SIG-M5 treated with dmso at 0.1 percent for 504 hours (cell line): ENCODE measurements around the gene CDC14A.

Source experiments
- DNase-seq: peaks from one replicate; lab custom pipeline; 2025; ENCODE audit not compliant: unreplicated experiment; lab: John Stamatoyannopoulos, UW

Gene CDC14A

DNA sequence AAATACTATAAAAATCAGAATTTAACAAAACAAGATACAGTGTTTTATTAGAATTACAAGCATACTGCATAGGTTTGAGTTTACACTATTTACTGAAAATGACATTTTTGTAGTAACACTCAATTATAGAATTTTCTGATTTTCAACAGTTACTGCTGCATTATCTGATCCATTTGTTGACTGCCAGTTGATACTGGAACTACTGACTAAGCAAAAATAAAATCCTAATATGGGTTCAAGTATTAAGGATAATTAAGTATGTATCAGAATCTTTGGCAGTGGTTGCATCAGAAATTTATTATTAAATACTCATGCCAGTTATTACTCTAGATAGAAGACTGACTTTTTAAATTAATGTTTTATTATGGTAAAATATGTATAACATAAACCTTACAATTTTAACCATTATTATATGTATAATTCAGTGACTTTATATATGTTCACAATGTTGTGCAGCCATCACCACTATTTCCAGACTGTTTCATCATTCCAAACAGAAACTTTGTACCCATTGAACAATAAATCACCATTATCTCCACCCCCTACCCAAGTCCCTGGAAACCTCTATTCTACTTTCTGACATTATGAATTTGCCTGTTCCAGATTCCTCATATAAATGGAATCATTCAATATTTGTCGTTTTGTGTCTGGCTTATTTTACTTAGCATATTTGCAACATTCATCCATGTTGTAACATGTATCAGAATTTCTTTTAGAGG is 127.5 kb downstream of the CDC14A start:
- no peak for DNase-seq

DNA sequence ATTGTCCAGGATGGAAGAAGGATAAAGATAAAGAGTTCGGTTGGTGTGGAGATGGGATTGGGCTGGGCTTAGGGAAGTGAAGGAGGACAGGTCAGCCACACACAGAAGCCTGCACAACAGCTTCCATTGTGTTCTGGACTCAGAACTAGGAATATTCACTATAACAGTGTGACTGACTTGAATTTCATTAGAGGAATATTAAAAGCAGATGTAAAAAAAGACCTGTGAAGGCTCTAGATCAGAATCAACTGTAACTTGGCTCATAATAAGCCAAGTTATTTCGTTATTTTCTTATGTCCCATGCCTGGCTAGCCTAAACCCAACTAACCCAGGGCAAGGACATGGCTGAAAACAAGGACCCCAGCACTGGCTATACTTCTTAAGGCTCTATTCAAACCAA is 129.0 kb downstream of the CDC14A start:
- DNase-seq = no peak

DNA sequence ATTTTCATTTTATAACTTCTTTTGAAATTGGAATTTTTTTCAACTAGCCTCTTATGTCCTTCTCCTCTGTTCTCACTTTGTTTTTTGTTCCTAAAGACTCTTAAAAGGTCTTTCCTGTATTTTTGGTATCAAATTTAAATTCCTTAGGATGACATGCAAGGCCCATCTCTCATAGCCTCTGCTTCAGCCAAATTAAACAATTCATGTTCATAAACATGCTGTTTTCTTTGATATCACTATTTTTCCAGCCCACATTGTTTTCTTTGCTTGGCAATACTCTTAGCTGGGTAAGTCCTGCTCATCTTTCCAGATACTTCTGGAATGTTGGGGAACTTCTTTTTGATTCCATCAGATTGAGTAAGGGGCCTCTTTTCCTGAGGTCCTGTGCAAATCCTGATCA is 129.9 kb downstream of the CDC14A start:
- DNase-seq = no peak

DNA sequence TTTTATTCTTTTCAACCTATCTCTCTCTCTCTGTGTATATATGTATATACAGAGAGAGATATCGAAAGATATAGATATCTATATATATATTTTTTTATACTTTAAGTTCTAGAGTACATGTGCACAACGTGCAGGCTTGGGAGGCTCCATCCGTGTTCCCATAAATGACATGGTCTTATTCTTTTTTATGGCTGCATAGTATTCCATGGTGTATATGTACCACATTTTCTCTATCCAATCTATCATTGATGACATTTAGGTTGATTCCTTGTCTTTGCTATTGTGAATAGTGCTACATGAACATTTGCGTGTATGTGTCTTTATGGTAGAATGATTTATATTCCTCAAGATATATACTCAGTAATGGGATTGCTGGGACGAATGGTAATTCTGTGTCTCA is 130.4 kb downstream of the CDC14A start:
- DNase-seq = no peak

DNA sequence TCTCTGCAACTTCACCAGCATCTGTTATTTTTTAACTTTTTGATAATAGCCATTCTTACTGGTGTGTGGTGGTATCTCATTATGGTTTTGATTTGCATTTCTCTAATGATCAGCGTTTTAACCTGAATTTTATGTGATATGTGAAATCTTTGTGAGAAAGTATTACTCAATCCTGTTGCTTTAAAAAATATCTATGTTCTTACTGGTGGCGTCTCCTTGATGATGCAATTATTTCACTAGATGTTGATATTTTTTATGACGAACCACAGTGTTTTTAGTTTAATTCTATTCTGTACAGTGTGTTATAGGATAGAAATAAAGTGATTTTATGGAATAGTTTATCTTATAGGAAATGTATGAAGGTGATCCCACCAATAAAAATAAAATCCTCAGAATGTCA is 130.9 kb downstream of the CDC14A start:
- DNase-seq = no peak

DNA sequence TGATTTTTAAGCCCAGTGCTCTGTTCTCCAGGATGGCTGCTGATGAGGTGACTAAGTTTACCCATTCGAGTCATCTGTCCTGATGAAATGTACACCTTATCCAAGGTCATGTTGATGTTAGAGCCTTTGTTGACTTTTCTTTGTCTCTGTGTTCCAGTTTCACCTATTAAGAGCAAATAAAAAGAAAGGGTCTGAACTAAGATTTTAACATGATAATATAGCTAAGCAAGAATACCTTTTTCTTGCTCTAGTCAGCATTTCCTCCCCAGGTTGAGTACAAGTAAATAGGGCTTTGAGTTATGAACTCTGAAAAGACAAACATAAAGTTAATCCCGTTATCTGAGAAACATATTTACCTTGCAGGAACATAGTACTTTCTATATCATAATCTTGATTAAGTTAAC is 133.6 kb downstream of the CDC14A start:
- no peak for DNase-seq

DNA sequence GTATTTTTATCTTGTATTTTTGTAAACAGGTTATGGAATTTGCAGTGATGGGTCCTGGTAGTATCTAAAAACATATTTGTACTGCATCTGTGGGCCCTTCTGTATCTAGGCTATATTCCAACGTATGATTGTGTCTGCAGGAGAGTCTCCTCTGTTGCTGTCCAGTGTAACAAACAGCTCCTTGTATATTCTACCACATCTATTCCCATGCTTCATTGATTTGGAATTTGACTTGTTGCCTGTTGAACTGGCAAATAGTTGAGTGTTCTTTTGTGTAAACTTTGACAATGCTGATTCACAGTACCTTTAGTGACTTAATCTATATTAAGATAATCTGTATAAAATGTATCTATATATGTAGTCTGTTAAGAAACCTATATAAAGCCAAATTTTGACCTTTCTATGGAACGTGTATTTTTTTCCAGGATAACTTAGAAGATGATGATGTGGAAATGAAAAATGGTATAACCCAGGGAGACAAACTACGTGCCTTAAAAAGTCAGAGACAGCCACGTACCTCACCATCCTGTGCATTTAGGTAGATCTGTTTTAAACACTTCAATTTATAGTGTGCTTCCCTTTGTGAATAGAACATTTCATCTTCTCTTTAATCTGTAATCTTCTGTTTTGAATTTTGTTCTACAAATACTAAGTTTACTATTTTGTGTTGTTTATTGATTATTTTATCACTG is 142.2 kb downstream of the CDC14A start:
- no peak for DNase-seq

DNA sequence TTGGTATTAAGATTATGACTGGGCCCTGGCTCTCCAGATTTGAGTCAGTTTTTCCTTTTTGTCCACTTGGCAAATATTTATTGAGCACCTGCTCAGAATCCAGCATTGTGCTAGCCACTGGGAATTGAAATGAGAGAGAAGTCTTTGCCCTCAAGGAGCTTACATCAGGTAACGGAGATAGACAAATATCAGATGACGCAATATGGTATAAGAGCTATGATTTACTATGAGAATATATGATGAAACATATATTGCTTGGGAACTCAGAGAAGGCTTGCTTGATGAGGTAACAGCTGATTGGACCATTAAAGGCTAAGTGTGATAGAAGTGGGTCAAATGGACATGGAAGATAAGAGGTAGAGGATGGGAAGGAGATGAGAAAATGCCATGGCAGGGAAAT is 144.6 kb downstream of the CDC14A start:
- DNase-seq = no peak

DNA sequence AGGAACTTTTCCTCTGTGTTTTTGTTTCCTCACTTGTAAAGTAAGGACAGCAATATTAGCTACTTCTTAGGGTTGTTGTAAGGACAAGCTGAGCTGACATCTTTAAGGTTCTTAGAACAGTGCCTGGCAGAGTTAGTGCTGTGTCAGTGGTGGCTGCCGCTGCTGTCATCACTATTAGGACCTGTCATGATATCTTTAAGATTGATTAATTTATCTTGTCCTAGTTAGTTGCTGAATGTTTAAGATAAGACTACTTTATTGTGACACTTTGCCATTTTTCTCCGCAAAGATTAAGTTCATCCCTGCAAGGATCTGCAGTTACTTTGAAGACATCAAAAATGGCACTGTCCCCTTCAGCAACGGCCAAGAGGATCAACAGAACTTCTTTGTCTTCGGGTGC is 145.5 kb downstream of the CDC14A start:
- DNase-seq = no peak

DNA sequence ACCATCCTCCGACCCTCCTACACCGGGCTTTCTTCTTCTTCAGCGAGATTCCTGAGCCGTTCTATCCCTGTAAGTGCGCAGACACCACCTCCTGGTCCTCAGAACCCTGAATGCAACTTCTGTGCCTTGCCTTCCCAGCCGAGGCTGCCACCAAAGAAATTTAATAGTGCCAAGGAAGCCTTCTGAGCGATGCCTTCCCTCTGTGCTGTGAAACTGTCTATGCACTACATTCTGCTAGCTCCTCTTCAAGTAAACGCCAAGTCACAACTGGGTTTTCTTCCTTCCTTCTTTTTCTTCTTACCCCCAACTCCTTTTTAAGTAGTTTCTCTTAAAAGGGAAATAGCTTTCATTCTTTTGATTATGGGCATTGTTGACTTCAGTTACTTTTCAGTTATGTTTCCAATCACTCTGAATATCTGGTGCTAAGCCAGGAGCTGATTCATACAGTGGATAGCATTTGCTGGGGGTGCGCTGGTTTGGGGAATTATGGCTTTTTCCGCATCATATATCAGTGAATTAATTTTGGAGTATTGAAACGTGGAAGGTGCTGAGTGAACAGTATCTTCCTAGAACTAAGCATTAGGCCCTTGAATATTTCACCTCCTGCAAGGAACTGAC is 147.0 kb downstream of the CDC14A start:
- no peak for DNase-seq

DNA sequence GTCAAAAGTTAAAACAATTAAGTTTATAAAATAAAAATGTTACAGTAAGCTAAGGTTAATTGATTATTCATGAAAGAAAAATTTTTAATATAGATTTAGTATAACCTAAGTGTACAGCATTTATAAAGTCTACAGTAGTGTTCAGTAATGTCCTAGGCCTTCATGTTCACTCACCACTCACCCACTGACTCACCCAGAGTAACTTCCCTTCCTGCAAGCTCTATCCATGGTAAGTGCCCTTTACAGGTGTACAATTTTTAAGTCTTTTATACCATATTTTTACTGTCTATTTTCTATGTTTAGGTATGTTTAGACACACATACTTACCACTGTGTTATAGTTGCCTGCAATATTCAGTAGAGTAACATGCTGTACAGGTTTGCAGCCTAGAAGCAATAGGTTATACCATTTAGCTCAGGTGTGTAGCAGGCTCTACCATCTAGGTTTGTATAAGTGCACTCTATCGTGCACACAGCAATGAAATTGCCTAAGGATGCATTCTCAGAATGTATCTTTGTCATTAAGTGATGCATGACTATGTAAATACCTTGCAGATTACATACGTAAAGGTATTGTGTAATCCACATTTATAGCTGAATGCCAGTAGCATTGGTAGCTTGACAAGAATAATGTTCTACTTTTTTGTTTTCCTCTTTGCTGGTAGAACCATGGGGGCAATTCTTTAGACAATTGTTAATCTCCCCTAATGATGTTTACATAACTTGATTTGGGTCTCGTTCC is 149.9 kb downstream of the CDC14A start:
- DNase-seq = no peak

DNA sequence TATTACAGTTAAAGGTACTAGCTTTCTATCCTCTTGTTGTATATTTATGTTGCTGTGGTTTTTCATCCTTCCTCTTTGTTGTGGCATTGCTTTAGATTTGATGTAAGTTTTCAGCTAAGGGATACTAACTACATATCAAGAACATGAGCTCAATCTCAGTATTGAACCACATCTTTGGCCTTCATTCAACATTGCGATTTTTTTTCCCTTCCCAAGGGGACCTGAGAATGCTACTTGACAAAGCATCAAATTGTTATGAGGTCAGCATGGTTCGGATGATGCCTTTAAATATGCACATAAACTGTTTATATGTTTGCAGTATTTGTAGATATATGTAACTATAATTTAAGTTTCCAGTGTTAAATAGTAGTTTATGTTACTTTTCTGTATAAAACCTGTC is 153.9 kb downstream of the CDC14A start:
- no peak for DNase-seq

DNA sequence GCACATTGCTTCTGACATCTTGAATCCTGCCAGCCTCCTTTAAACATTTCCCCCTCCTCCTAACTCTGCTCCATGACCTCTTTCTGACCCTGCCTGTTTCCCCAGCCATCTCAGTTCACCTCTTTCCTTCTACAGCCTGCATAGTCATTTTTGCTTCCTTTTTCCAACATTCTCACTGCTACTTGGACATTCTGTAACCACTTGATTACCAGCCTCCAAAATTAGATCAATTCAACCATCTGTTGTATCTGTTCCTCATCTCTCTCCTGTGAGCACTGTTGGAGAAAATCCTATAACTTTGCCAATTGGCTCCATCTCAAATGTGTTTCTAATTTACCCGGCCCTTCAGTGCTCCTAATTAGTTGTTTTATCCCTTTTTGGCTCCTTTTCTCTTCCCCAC is 158.1 kb downstream of the CDC14A start:
- peak; percentile 77 for DNase-seq

DNA sequence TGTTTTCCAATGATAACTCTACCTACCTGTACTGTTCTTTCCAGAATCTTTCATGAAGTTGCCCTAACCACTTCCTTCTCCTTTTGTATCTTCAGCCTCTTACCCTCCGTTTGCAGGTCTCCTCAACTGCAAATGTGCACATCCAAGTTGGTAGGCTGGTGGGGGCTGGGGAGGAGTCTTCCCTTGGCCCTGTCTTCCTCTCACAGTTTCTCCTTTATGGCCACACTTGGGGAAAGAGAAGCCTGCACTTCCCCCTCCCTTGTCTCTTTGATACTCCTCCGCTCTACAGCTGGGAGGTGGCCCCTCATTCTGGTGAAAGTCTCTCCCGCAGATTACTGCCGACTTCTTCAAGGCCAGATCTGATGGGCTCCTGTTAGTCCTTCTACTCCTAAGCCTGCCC is 158.8 kb downstream of the CDC14A start:
- DNase-seq = peak; percentile 89

DNA sequence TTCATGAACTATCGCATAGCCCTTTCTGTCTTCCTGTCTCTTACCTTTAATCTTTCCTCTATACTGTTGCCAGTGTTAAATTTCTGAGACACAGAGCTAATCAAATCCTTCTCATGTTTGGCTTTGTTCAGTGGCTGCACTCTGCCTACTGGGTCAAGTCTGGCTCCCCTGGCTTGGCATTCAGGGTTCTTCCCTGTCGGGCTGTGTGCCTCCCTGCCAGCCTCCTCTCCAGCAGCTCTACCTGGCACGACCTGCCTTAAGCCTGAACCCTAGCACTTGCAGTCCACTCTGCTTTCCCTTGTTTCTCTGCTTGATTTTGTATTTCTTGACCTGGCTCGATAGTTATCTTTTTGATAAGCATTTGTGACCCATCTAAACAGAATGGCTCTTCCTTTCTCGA is 159.5 kb downstream of the CDC14A start:
- DNase-seq = no peak

DNA sequence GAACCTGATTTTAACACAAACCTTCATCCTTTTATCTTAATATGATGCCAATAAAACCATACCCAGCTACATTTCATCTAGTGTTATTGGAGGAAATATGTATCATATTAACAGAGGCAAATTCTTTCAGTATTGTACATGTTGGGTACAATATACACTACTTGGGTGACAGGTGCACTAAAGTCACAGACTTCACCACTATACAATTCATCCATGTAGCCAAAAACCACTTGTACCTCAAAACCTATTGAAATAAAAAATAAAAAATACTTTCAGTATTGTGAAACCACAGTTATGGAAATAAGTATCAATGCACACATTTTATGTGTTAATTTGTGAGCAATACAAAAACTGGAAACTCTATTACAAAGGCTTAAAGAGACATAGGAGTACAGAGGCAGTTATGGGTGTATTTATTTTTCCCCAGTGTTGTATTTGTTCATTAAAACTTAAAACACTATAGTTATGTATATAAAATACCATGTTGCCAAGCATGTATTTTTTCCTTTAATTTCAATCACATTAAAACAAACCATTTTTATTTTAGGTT is 160.6 kb downstream of the CDC14A start:
- no peak for DNase-seq

DNA sequence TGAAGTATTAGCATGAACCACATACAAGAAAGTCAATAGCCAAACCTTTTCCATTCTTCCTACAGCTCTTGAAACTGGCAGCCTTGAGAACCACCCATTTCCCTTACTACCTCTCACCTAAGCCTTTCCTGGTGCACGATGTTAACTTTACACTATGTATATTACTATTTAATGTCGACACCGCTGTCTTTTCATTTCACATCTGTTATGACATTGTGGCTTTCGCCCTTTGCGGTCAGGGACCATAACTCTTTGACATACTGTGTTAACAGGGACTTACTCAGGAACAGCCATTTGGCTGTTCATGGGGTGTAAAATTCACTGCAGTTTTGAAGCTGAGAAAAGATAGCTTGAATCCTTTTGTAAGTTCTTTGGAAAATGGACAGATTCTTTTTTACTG is 164.6 kb downstream of the CDC14A start:
- no peak for DNase-seq

DNA sequence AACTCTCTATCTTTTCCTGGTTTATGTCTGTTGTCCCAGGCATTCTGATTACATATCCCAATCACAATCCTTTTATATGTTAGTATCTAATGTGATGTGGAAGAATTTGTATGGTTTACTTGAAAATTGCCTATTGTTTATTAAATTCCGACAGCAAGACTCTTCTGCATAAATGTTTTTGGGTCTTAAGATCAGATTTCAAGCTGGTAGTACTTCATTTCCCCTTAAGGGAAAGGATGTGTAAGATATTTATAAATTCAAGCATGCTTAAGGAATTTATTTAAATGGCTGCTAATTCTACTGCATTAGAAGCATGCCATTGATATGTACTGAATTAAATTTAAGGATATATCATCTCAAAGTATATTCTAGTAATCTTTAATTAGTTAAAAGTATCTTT is 165.2 kb downstream of the CDC14A start:
- DNase-seq = no peak

DNA sequence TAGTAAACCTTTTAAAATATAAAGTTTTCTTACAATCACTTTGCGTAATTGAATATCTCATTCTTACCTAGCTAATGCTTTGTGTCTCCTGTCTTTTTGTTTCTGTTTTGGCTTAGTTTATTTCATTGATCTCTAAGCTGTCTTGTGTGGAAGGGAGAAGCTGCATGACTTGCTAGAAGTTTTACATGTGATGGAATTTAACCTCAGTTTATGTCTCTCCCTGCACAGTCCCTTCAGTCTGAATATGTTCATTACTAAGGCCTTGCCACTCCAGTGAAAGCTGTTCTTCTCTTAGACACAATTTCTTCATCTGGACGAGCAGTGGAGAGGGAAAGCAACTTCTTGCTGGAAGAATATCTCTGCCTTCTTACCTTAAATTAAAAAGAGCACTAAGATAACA is 165.7 kb downstream of the CDC14A start:
- DNase-seq = no peak

DNA sequence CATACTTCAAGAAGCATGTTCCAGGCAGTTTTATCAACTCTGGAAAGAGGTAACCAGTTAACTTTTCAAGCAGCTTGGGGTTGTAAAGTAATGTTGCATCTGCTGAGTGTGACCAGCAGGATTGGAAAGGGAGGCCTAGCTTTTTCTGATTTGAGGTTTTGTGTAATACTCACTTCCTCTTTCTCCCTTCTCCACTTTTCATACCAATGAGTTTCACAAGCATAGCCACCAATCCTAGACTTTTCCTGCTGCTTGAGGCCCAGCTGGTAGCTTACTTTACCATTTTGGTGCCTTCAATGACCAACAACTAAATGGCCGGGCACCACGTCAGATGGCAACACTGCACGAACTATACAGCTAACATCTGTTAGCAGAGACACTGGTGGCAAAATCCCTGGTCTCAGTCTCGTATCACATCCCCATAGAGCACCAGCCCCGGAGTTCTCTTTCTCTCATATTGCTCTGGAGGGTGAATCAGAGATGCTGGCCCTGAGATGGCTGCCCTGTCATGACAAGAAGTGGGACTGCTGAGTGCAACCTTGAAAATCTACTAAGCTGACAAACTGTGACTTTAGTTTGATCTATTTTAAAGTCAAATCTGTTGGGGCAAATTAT is 170.8 kb downstream of the CDC14A start:
- DNase-seq = peak; percentile 94

DNA sequence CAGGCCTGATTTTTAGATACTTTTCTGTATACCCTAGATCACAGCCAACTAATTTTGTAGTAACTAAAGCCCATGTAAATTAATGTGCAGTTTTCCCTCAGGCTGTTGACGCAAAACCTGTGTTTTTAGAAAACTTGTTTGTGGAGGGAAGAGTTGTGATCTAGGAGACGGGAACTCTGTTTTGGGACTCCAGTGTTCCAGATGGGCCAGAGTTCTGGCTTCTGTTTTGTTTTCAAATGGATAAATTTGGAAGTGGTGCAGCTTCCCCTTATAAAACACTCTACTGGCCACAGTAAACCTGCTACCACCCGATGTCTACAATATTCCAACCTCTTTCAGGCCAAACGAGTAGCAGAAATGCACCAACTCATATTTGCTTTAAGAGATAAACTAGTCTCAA is 172.0 kb downstream of the CDC14A start:
- DNase-seq = no peak
